ENCODE measurements around the gene GNG7. TPM values are rescaled to one million over a fixed set of nuclear protein-coding genes. Genes with fewer than 3 reads are reported as not detected.

GNG7 gene
- total RNA-seq, 1 donor = 0.45 TPM

- DNase-seq (ENCODE audit: low read depth) = peak; percentile 29
- no peak for TF ChIP-seq CTCF (IDR thresholded peaks at IDR 0.05; ENCODE audit: insufficient read depth, low read length)
- no peak overlapping the region for H3K4me3 ChIP-seq (ENCODE audit: low read depth, low read length)
These were observed 8.8 kb upstream of the GNG7 start for GRCh38 chr19:2711172-2711874.

- H3K4me3 ChIP-seq (ENCODE audit: low read depth, low read length) = no peak overlapping the region
- DNase-seq (ENCODE audit: low read depth) = no peak
- no peak for TF ChIP-seq CTCF (IDR thresholded peaks at IDR 0.05; ENCODE audit: insufficient read depth, low read length)
These were observed 3.8 kb upstream of the GNG7 start for GRCh38 chr19:2706251-2706650.

- no peak for DNase-seq (ENCODE audit: low read depth)
- H3K4me3 ChIP-seq (ENCODE audit: low read depth, low read length) = no peak overlapping the region
- no peak for TF ChIP-seq CTCF (IDR thresholded peaks at IDR 0.05; ENCODE audit: insufficient read depth, low read length)
These were observed 1.3 kb upstream of the GNG7 start for GRCh38 chr19:2703691-2704216.

- no peak for TF ChIP-seq CTCF (IDR thresholded peaks at IDR 0.05; ENCODE audit: insufficient read depth, low read length)
- no peak for DNase-seq (ENCODE audit: low read depth)
- peak overlapping the region; percentile 54 for H3K4me3 ChIP-seq (ENCODE audit: low read depth, low read length)
These were observed 563 bp upstream of the GNG7 start for GRCh38 chr19:2703077-2703437.

GRCh38 chr19:2701361-2702169 lies 929 bp downstream of the GNG7 start:
- H3K4me3 ChIP-seq (ENCODE audit: low read depth, low read length) = no peak overlapping the region
- DNase-seq (ENCODE audit: low read depth) = no peak
- no peak for TF ChIP-seq CTCF (IDR thresholded peaks at IDR 0.05; ENCODE audit: insufficient read depth, low read length)

GRCh38 chr19:2700660-2701360 lies 1.7 kb downstream of the GNG7 start:
- no peak for TF ChIP-seq CTCF (IDR thresholded peaks at IDR 0.05; ENCODE audit: insufficient read depth, low read length)
- no peak overlapping the region for H3K4me3 ChIP-seq (ENCODE audit: low read depth, low read length)
- no peak for DNase-seq (ENCODE audit: low read depth)

Measured in fibroblast of the aortic adventitia (primary cell).